Choroid plexus epithelial cell (primary cell): ENCODE results near the gene ACAN.

Experiments used
- DNase-seq: peaks from one replicate; pipeline ENCODE4 v3.0.0-alpha.2; 2010; ENCODE audit warnings: low read depth
- H3K4me3 ChIP-seq: 2 replicates; pipeline ENCODE4 v1.5.1; 2011; ENCODE audit warnings: low read depth, mild to moderate bottlenecking, control low read depth, low read length, moderate library complexity
- CTCF ChIP-seq: conservative IDR thresholded peaks from 2 replicates; pipeline ENCODE4 v1.5.1; 2011; ENCODE audit warnings: low read depth, mild to moderate bottlenecking, control low read depth, inconsistent platforms, low read length, moderate library complexity

ACAN gene

GRCh38 chr15:88828791-88829190 is 25.6 kb downstream of the ACAN start:
- DNase-seq: no peak
- H3K4me3 ChIP-seq: no peak overlapping the region
- no peak for TF ChIP-seq CTCF

GRCh38 chr15:88830016-88830415 is 26.8 kb downstream of the ACAN start:
- TF ChIP-seq CTCF: no peak
- H3K4me3 ChIP-seq: no peak overlapping the region
- no peak for DNase-seq

- no peak for DNase-seq
- no peak for TF ChIP-seq CTCF
- no peak overlapping the region for H3K4me3 ChIP-seq
These were observed 29.8 kb downstream of the ACAN start for GRCh38 chr15:88832820-88833730.

DNA sequence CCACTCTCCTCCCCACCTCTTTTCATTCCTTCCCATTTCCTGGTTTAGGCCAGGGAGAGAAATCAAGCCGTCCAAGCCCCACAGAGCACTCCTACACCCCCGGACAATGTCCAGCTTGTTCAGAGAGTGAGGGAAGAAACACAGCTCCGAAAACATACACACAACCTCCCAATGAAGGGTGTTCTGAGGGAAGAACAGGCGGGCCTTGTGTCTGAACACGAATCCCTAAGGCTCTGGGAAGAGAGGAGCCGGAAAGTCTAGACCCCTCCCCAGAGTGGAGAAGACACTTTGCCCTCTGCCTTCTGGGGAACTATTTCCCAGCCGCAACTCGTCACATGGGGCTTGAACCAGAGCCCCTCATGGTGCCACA is 30.5 kb downstream of the ACAN start:
- H3K4me3 ChIP-seq: no peak overlapping the region
- DNase-seq: no peak
- no peak for TF ChIP-seq CTCF

DNA sequence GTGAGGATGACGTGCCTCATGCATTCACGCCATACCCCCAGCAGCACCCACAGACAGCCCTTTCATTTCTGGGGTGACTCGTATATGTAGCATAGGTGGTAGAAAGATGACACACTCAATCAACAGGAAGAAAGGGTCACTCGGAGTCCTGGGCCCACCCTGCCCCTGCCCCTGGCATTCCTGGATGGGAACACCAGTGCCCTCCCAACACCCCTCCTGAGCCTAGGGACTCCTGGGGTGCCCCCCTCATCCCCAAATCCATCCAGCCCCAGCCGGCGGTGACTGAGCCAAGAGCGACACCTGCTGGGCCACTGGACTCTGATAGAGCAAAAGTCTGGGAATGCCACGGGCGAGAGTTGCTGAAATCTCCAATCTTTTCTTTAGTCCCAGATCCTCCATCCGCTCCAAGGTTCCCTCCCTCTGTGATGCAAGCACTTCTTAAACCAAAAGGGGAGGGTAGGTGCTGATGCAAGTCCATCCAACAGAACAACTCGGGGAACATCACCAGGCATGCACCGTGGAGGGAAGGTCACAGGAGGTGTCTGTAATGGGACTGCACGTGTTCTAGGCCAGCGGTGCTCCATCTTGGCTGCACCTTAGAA is 31.1 kb downstream of the ACAN start:
- DNase-seq: peak; percentile 32
- no peak overlapping the region for H3K4me3 ChIP-seq
- TF ChIP-seq CTCF: peak; percentile 79

- no peak overlapping the region for H3K4me3 ChIP-seq
- DNase-seq: no peak
- no peak for TF ChIP-seq CTCF
These were observed 31.9 kb downstream of the ACAN start for GRCh38 chr15:88835119-88835518.
